OCI-M1 (cell line): ENCODE measurements around the gene ECHDC3.

Source experiments
- DNase-seq: peaks from one replicate; lab custom pipeline; 2025; lab: John Stamatoyannopoulos, UW

Gene ECHDC3

DNA sequence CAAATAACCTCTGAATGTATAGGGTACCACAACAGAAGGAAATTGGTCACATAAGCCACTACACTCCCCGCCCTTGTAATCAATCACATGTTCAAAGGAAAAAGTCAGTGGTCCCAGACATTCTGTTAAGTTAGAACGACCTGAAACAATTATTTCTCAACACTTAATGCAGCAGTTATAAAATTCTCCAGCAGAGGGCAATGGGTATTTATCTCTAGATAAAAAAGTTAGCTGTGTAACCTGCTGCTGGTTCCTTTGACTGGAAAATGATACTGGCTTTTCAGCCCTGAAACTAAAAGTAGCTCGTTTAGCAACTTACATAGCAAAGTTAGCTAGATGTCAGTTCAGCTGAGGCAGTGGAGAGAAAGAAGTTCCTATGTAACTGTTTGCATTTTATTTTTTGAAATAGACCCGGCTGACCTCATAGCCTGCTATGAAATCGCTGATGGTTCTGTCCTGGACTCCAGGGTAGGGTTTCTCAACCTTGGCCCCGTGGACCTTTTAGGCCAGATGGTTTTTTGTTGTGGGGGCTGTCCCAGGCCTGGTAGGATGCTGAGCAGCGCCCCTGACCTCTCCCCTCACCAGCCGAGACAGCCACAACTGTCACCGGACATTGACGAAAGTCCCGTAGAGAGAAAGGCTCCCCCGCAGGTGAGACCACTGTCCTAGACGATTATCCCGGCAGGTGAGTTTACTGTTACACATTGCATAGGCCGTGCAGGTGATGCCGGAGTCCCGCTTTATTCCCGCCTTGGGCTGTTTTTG lies 40.8 kb downstream of the ECHDC3 start:
- DNase-seq: peak; percentile 91

DNA sequence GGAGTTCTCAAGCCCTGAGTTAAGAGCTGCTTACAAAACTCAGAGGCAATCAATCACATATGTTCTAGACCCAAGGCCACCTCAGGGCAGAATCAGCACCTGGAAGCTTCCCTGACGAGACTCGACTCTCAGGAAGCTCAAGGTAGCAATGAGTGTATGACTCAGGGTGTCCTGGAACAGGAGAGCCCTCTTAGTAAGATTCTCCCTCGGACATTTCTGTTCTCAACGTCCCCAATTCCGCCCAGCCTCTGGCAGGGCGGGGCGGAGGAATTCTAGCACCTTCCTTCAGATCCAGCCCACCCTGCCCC lies 41.3 kb downstream of the ECHDC3 start:
- no peak for DNase-seq

DNA sequence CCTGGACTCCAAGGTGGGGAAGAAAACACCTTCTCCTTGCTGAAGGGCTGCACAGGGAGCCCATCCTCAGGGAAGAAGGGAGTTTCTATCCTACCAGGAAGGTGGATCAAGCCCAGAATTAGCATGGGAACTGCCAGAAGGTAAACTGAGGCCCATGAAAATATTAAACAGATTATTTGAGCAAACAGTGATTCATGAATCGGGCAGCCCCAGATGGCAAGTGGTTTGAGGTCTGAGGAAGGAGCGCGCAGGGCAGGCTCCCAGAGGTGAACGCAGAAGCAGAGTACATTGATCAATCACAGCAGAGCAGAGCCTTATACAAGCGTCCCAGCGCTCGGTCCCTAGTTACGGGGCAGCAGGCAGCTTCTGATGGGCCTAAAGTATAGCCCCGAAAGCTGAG lies 45.2 kb downstream of the ECHDC3 start:
- no peak for DNase-seq

DNA sequence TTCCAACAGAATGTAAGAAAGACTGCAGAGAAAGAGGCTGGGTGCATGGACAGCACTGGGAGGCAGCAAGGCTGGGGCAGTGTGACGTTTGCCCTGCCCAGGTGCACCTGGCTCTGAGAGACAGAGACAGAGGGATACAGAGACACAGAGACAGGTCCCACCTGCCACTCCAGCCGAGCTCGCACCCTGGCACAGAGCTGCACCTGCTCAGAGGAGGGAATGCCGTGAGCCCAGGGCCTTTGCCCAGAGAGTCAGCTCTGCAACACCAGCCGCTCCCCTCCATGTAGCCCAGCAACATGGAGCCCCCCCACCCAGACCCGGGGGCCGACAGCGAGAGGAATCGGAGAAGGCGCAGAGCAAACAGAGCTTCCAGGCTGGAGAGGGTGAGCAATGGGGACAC lies 45.7 kb downstream of the ECHDC3 start:
- DNase-seq: no peak

DNA sequence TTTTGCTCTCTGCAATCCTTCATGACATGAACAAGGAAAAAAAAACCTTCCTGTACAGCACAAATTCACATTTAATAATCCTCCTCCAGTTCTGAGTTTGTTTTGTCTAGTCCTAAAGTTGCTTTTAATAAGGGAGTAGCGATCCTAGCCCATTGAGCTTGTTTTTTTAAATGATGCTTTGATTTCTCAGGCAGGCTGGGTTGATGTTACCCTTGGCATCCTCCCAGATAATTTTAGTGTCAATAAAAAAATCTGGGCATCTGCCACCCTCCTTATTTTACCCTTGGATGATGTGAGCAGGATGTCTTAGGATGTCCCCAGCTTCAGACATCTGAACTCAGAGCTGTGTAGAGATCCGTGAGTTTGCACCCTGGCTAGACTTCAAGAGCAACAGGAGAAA lies 47.1 kb downstream of the ECHDC3 start:
- no peak for DNase-seq

DNA sequence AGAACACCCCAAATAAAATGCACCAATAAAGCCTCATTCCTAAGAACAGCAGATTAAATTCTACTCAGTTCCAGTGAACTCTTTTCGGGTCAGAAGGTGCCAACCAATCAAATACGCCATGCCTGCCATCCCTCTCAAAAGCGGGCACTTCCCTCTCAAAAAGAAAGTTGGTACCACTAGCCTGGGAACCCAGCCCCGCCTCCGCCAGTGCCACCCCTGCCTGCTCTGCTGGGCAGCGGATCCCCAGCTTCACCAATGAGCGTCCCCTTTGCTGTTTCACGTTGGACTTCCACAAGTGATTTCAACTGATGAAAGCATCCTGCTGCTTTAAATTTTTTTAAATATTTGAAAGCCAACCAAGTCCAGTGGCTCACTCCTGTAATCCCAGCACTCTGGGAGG lies 47.8 kb downstream of the ECHDC3 start:
- DNase-seq: no peak

DNA sequence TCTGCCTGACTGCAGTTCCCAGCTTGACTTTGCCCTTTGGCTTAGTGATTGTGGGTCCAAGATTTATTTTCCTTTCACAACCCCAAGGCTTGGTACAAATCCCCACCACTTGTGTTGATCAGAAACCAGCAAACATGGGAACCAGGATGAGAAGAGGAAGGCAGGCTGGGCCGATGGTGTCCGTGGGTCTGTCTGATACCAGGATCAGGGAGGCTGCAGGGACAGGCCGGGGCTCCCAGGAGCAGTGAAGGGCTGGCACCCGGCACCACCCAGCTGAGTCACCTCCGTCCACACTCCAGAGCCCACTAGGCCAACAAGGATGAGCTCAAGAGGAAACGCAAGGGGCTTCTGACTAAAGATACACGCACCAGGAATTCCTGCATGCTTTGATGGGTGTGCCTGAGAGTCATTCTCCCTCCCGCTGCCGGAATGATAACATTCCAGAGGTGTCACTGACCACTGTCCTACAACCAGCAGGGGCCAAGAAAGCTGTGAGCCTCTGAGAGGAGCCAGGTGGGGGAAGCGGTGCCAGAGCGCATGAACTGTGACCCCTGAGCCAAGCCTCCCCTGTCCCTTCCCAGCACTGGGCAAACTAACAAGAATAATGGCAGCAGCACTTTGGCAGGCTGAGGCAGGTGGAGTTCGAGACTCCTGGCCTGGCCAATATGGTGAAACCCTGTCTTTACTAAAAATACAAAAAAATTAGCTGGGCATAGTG lies 51.7 kb downstream of the ECHDC3 start:
- DNase-seq: no peak

DNA sequence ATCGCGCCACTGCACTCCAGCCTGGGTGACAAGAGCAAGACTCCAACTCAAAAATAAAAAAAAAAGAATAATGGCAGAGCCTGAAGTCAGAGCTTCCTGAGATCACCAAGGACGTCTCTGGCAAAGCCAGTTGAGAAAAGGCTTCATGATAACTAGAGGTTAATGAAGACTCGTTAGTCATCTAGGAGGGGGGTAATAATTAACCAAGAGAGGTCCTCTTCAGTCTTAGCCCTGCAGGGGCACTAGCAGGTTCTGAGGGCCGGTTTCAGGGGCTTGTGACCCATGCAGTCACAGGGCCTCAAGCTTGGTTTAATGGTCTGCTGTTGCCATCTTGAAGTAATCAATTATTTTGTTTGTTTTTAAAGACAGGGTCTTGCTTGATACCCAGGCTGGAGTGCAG lies 52.4 kb downstream of the ECHDC3 start:
- no peak for DNase-seq

DNA sequence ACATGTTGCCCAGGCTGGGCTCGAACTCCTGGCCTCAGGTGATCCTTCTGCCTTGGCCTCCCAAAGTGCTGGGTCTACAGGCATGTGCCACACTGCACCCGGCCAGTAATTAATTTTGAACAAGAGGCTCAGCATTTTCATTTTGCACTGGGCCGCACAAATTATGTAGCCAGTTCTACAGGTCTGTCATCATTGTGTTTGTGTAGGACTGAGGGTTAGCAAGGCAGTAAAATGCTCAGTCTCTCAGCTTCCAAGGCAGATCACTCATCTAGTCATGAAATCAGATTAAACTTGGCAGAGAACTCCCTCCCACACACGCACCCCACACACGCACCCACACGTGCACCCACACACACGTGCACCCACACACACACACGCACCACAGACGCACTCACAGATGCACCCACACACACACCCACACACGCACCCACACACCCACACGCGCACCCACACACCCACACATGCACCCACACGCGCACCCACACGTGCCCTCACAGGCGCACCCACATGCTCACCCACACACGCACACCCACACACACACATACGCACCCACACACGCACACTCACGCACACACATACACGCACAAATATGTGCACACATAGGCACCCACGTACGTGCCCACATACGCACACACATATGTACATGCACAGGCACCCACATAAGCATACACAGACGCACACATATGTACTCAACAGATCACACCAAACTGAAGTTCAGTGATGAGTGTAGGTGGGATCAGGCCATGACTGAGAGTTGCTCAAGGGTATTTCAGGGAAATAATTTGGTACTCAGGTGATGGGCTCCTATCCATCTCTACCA lies 53.1 kb downstream of the ECHDC3 start:
- DNase-seq: no peak

DNA sequence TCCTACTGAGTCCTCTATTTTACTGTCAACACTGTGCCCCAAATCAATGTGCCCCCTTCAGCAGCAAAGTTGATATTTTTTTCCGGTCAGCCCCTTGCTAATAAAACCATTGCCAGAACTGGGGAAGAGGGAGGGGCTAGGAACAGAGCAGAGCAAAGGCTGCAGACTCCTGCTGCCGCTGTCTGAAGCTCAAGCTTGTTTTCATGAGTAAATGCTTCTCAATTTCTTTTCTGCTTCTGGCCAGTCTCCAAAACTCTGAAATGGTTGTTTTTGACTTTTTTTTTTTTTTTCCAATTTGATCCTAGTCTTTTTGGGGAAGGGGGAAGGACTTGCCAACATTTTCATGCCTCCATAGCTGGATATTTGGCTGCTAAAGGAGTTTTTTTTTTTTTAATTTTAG lies 54.3 kb downstream of the ECHDC3 start:
- no peak for DNase-seq

DNA sequence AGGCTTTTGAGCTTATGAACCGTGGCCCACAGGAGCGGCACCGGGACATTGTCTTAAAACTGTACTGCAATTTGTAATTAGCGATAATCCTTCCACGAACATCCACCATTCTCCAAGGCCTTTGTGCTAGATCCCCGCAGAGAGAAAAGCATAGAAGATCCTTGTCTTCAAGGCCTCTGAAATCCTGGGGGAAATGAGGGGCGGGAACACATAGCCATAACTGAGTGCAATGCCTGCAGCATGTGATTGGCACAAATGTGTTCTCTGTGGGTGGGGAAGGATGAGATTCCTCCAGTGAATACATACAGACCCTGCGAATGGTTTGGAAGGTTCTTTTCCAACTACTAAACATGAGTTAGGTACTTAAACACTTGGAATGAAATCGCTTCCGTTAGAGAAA lies 55.1 kb downstream of the ECHDC3 start:
- DNase-seq: no peak

DNA sequence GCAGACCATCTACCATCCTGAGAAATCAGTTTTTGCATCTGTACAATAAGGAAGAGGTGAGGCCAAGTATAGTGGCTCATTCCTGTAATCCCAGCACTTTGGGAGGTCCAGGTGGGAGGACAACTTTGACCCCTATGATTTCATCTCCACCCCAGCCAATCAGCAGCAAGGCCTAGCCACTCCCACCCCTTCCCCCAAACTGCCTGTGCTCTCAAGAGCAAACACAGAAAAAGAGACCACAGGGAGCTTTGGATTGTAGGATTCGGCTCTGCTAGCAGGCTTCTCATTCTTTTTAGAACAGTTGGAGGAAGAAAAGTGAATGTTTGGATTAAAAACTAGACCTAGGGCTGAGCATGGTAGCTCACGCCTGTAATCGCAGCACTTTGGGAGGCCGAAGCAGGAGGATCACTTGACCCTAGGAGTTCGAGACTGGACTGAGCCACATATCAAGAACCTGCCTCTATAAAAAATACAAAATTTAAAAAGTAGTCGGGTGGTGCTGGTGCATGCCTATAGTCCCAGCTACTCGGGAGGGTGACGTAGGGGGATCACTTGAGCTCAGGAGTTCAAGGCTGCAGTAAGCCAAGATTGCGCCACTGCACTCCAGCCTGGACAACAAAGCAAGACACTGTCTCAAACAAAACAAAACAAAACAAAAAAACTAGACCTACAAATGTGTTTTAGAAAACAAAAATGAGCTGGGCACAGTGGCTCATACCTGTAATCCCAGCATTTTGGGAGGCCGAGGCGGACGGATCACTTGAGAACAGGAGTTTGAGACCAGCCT lies 55.9 kb downstream of the ECHDC3 start:
- DNase-seq: no peak

DNA sequence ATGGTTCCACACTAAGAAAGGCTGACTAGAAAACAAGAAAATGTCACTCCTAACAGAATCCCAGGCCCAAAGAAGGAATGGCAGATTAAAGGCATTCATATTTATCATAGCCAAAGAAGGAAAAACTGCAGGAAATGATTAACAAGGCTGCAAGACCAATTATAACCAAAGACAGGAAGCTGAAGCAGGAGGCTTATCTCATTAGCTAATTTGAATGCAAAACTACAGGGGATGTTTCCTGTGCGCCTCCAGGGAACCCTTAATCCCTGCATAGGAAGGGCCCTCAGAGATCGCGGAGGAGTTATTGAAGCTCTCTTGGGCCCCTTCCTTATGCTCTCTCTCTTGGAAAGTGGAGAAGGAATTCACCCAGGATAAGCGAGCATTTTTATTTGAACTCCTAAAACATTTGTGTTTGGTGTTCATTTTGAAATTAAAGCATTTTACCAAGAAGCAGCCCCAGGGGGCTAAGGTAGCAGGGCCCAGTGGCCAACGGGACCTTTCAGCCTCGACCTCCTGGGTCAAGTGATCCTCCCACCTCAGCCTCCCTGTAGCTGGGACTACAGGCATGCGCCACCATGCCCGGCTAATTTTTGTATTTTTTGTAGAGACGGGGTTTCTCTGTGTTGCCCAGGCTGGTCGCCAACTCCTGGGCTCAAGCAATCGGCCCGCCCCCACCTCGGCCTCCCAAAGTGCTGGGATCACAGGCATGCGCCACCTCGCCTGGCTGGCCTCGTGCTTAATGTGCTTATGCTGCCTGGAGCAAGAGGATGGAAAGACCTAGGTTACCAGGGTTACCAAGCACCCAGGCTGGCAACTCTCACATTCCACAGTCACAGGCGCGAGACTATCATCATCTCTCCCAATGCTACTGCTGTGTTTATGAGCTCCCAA lies 56.9 kb downstream of the ECHDC3 start:
- no peak for DNase-seq

DNA sequence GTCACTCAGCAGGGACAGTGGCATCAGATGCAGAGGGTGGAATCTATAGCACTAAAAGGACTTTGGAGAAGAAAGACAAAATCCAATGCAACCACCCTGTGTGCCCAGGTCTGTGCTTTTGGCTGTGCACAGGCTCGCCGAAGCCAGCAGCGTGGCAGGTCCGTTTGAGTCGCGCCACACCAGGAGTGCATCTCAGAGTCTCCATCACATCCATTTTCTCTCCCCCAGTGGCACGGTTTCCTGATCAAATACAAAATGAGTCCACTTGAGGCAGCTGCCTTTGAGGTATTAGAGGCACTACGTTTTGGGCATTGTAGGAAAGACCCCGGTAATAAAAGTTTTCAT lies 57.5 kb downstream of the ECHDC3 start:
- no peak for DNase-seq

DNA sequence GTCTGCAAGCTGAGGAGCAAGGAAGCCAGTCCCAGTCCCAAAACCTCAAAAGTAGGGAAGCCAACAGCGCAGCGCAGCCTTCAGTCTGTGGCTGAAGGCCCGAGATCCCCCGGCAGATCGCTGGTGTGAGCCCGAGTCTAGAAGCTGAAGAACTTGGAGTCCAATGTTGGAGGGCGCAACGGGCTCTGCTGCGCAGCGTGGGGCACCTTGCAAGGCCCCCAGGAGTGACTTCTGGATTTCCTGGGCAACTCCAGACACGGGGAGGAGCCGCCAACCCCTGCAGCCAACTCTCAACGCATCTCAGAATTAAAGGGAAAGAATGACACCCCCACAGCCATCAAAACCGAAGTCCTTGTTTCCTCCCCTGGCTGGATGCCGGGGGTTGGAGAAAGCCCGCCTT lies 62.2 kb downstream of the ECHDC3 start:
- no peak for DNase-seq

DNA sequence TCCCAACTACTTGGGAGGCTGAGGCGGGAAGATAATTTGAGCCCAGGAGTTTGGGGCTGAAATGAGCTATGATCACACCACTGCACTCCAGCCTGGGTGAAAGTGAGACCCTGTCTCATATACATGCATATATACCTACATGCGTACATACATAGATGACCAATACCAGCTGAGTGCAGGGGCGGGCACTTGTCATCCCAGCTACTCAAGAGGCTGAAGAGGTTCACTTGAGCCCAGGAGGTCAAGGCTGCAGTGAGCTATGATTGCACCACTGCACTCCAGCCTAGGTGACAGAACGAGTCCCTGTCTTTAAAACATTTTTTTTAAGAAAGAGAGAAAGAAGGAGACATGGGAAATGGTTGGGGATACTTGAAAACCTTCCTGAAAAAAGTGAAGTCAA lies 63.6 kb downstream of the ECHDC3 start:
- DNase-seq: no peak

DNA sequence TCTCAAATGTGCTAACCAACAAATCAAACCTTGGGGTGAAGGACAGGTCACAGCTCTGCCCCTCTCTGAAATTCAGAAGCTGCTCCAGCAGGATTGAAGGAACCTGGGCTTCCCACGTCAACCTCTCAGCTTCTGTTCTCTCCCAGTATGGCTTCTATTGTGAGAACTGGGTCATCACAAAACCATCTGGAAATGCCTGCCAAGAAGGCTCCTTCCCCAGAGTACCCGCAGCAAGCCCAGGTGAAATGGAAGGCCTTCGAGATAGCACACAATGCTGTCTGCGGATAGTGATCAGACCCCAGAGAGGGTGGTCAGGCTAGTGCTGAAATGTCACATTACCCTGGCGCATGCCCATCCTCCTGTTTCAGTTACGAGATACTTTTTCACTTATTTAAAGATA lies 64.5 kb downstream of the ECHDC3 start:
- no peak for DNase-seq

DNA sequence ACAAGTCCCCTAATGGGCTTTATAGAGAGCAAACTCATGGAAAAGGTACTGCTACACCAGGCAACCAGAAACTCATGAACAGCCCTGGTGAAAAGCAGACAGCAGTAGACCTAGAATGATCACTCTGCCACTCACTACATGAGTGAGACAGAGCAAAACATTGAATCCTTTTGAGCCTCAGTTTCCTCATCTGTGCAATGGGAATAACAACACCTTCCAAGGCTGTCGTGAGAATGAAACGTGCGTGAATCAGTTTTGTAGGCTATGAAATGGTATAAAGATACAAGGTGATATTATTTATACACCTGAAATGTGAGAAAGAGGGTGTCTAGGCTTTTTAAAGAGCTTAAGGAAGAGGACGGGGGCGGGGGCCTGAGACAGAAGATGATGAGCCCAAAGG lies 66.6 kb downstream of the ECHDC3 start:
- DNase-seq: no peak

DNA sequence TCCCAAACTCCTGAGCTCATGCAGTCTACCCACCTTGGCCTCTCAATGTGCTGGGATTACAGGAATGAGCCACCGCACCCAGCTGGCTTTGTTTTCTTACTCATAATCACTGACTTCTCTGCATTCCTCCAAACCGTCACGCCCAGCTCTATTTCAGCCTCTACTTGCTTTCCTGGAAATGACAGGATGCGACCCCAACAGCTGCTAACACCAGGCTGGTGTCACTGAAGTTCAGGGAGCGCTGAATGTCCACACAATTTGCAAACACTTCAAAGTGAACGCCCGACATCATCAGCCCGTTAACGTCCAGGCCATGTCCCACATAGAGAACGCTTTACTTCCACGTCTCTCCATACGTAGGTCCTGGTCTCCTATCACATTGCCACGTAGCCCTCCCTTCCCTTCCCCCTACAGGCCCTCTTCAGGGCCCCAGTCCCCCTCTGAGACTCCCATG lies 68.2 kb downstream of the ECHDC3 start:
- DNase-seq: no peak

DNA sequence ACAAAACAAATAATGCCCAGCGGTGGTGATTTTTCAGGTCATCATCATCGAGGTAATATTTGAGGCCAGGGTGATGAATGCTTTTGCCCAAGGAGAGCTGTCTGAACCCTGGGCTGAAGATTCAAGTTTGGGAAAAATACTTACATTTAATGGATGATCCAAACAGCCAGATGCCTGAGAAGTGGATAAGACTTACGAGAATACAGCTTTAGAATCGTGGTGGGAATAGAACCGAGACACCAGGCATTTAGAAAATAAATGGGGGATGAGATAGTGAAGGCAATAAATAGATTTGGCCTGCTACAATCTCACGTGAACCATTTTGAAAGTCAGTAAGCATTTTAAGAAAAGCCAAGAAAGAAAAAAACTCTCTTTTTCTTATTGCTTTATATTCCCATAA lies 68.8 kb downstream of the ECHDC3 start:
- no peak for DNase-seq

DNA sequence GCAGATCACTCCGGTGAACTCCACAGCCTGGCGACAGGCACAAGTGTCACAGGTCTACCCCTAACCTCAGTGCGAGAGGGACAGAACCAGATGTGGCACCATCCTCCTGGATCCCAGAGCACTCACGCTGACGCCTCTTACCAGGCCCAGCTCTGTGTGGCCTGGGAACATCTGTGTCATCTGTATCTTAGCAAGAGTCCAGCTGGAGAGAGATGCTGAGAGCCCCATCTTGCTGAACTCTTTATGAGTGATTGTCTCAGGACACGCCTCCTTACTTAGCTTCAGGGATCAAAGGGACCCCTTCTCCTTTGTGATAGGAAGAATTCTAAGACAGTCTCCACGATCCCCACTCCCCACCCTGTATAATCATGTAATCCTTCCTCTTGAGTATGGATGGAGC lies 71.0 kb downstream of the ECHDC3 start:
- no peak for DNase-seq
